Measurements from ENCODE around the gene SGCA.

DNA sequence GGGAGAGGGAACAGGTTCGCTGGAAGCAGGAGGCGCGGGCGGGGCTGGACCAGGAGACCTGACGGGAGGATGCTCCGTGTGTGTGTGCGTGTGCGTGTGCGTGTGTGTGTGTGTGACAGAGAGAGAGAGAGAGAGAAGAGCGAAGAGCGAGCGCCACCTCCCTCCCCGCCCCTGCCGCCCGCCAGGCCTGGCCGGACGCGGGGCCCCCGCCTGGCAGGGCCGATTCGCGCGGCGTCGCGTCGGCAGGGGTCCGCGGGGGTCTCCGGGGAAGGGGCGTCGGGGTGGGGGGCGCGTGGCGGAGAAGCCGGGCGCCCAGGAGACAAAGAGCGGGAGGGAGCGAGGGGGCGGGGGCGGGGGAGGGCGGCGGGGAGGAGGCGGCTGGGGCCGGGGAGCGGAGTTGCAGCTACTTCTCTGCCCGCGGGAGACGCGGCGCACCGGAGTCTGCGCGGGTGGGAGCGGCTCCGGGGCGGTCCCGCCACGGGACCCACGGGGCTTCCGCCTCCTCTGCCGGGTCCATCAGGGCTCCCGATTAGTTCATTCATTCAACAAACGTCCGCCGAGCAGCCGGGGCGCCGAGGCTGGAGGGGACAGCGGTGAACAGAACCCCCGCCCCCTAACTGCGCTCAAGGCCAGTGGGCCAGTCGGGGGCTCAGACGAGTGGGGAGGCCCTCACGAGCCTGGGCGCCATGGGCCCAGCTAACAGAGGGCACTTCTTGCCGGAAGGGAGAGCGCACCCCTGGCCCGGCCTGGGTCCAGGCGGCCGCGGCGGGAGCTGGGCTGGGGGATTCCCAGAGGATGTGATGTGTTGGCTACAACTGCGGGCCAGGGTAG is 35.9 kb upstream of the SGCA start, which contains the start of gene SAMD14:
- TF ChIP-seq, protein P1, sequence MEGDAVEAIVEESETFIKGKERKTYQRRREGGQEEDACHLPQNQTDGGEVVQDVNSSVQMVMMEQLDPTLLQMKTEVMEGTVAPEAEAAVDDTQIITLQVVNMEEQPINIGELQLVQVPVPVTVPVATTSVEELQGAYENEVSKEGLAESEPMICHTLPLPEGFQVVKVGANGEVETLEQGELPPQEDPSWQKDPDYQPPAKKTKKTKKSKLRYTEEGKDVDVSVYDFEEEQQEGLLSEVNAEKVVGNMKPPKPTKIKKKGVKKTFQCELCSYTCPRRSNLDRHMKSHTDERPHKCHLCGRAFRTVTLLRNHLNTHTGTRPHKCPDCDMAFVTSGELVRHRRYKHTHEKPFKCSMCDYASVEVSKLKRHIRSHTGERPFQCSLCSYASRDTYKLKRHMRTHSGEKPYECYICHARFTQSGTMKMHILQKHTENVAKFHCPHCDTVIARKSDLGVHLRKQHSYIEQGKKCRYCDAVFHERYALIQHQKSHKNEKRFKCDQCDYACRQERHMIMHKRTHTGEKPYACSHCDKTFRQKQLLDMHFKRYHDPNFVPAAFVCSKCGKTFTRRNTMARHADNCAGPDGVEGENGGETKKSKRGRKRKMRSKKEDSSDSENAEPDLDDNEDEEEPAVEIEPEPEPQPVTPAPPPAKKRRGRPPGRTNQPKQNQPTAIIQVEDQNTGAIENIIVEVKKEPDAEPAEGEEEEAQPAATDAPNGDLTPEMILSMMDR (conservative IDR thresholded peaks at IDR 0.05; ENCODE audit: low read length), result no peak
- TF ChIP-seq EZH2phosphoT487 (IDR thresholded peaks at IDR 0.05; ENCODE audit: borderline replicate concordance, low read depth, low read length), result no peak
